ENCODE data around the gene LSM12.
"Not testable (repeated sequence)": the region's sequence is repeated elsewhere in the genome, so short reads cannot be mapped to it uniquely, and the experiment has no call there.

The LSM12 gene

GRCh38 chr17:44045486-44045885 lies 21.0 kb downstream of the LSM12 start:
- DNase-seq (ENCODE audit: low read depth in 2 of 3, low spot score in 1 of 3): no peak

GRCh38 chr17:44044071-44044470 lies 22.4 kb downstream of the LSM12 start:
- no peak for DNase-seq (ENCODE audit: low read depth in 2 of 3, low spot score in 1 of 3)

- no peak for DNase-seq (ENCODE audit: low read depth in 2 of 3, low spot score in 1 of 3)
Measured at GRCh38 chr17:44043272-44043696, 23.2 kb downstream of the LSM12 start.

- DNase-seq (ENCODE audit: low read depth in 2 of 3, low spot score in 1 of 3): no peak
Measured at GRCh38 chr17:44039829-44040635, 26.4 kb downstream of the LSM12 start.

GRCh38 chr17:44038604-44039011 lies 27.9 kb downstream of the LSM12 start:
- no peak for DNase-seq (ENCODE audit: low read depth in 2 of 3, low spot score in 1 of 3)

- no peak for DNase-seq (ENCODE audit: low read depth in 2 of 3, low spot score in 1 of 3)
Measured at GRCh38 chr17:44037471-44037870, 29.0 kb downstream of the LSM12 start.

GRCh38 chr17:44034688-44035087 lies 31.8 kb downstream of the LSM12 start:
- not testable (repeated sequence) for DNase-seq (ENCODE audit: low read depth in 2 of 3, low spot score in 1 of 3)

- no peak for DNase-seq (ENCODE audit: low read depth in 2 of 3, low spot score in 1 of 3)
Measured at GRCh38 chr17:44033861-44034408, 32.5 kb downstream of the LSM12 start.

GRCh38 chr17:44030482-44030881 lies 36.0 kb downstream of the LSM12 start:
- DNase-seq (ENCODE audit: low read depth in 2 of 3, low spot score in 1 of 3): no peak

- DNase-seq (ENCODE audit: low read depth in 2 of 3, low spot score in 1 of 3): no peak
Measured at GRCh38 chr17:44029736-44030135, 36.7 kb downstream of the LSM12 start.

GRCh38 chr17:44024853-44025252 lies 41.6 kb downstream of the LSM12 start:
- no peak for DNase-seq (ENCODE audit: low read depth in 2 of 3, low spot score in 1 of 3)

- no peak for DNase-seq (ENCODE audit: low read depth in 2 of 3, low spot score in 1 of 3)
Measured at GRCh38 chr17:44024271-44024663, 42.2 kb downstream of the LSM12 start.

- DNase-seq (ENCODE audit: low read depth in 2 of 3, low spot score in 1 of 3): no peak
Measured at GRCh38 chr17:44023545-44024270, 42.8 kb downstream of the LSM12 start.

- no peak for DNase-seq (ENCODE audit: low read depth in 2 of 3, low spot score in 1 of 3)
Measured at GRCh38 chr17:44022246-44022645, 44.2 kb downstream of the LSM12 start.

- DNase-seq (ENCODE audit: low read depth in 2 of 3, low spot score in 1 of 3): not testable (repeated sequence)
Measured at GRCh38 chr17:44021227-44021626, 45.2 kb downstream of the LSM12 start.

- DNase-seq (ENCODE audit: low read depth in 2 of 3, low spot score in 1 of 3): peak; percentile 80 to 84 (median 84)
Measured at GRCh38 chr17:44014437-44015172, 51.9 kb downstream of the LSM12 start, which contains the start of gene TMEM101. TMEM101 (minus strand) TSS chr17:44014963; CDS start chr17:44014952, 11 bp downstream.

- no peak for DNase-seq (ENCODE audit: low read depth in 2 of 3, low spot score in 1 of 3)
Measured at GRCh38 chr17:44014133-44014436, 52.4 kb downstream of the LSM12 start.

- DNase-seq (ENCODE audit: low read depth in 2 of 3, low spot score in 1 of 3): no peak
Measured at GRCh38 chr17:44012874-44013273, 53.6 kb downstream of the LSM12 start.

- DNase-seq (ENCODE audit: low read depth in 2 of 3, low spot score in 1 of 3): no peak
Measured at GRCh38 chr17:44012391-44012790, 54.1 kb downstream of the LSM12 start.

- DNase-seq (ENCODE audit: low read depth in 2 of 3, low spot score in 1 of 3): no peak
Measured at GRCh38 chr17:44011876-44012275, 54.6 kb downstream of the LSM12 start.

GRCh38 chr17:44010966-44011647 lies 55.4 kb downstream of the LSM12 start:
- no peak for DNase-seq (ENCODE audit: low read depth in 2 of 3, low spot score in 1 of 3)
